A673 (cell line): ENCODE measurements around the gene TANC1. TPM values are rescaled to one million over a fixed set of nuclear protein-coding genes. Genes with fewer than 3 reads are reported as not detected.

Experiments
- BruUV-seq: library from RNA; stranded (reverse); fragments of 400-500 nt; replicated peaks from 2 replicates; lab custom pipeline; 2021; lab: Mats Ljungman, UMichigan
- CTCF ChIA-PET: fragments of 300-600 bp; sonication (Branson Sonifier 250); formaldehyde crosslinking; loops from one replicate; lab custom pipeline; 2022; ENCODE audit warnings: antibody characterized with exemption; lab: Charles Lee
- POLR2A ChIA-PET: fragments of 300-600 bp; sonication (Branson Sonifier 250); formaldehyde crosslinking; loops from one replicate; lab custom pipeline; 2022; ENCODE audit warnings: antibody characterized with exemption; ENCODE audit not compliant: low non-redundant PET; lab: Charles Lee
- DNase-seq: peaks from one replicate; pipeline ENCODE4 v3.0.0-alpha.2; 2015; ENCODE audit warnings: low spot score
- H3K27ac ChIP-seq: fragments of 200-600 bp; sonication (generic); 2 replicates; pipeline ENCODE4 v1.5.1; 2016; ENCODE audit warnings: mixed run types, low read depth, mild to moderate bottlenecking, mixed read lengths, antibody characterized with exemption, low read length; ENCODE audit not compliant: poor library complexity, severe bottlenecking
- H3K27me3 ChIP-seq: fragments of 200-600 bp; sonication (generic); replicated peaks from 2 replicates; pipeline ENCODE4 v1.6.1; 2017; ENCODE audit warnings: mixed run types, low read depth, mild to moderate bottlenecking, mixed read lengths, antibody characterized with exemption, low read length; ENCODE audit not compliant: insufficient read depth, poor library complexity
- H3K36me3 ChIP-seq: fragments of 200-600 bp; sonication (generic); 2 replicates; pipeline ENCODE4 v1.6.1; 2016; ENCODE audit warnings: mixed run types, mild to moderate bottlenecking, mixed read lengths, antibody characterized with exemption, low read length; ENCODE audit not compliant: insufficient read depth, poor library complexity, severe bottlenecking
- H3K4me1 ChIP-seq: fragments of 200-600 bp; sonication (generic); 2 replicates; pipeline ENCODE4 v1.6.1; 2017; ENCODE audit warnings: mixed run types, mild to moderate bottlenecking, mixed read lengths, antibody characterized with exemption, low read length; ENCODE audit not compliant: insufficient read depth, poor library complexity, severe bottlenecking
- H3K4me3 ChIP-seq: fragments of 200-600 bp; sonication (generic); 2 replicates; pipeline ENCODE4 v1.5.1; 2016; ENCODE audit warnings: low read depth, mixed run types, mild to moderate bottlenecking, mixed read lengths, low read length; ENCODE audit not compliant: poor library complexity, severe bottlenecking
- H3K9me3 ChIP-seq: fragments of 200-600 bp; sonication (generic); 2 replicates; pipeline ENCODE4 v1.6.1; 2016; ENCODE audit warnings: mixed run types, low read depth, mild to moderate bottlenecking, mixed read lengths, antibody characterized with exemption, low read length; ENCODE audit not compliant: poor library complexity, severe bottlenecking
- EZH2 ChIP-seq: fragments of 200-600 bp; sonication (generic); IDR thresholded peaks from 2 replicates; pipeline ENCODE4 v1.6.1; 2017; ENCODE audit warnings: borderline replicate concordance, low read depth, mild to moderate bottlenecking, mixed read lengths, antibody characterized with exemption, low read length; ENCODE audit not compliant: poor library complexity, severe bottlenecking
- intact Hi-C: fragments of 100-400 bp; cut with micrococcal nuclease; formaldehyde crosslinking; loops from one replicate; pipeline ENCODE4 v1.10.0; 2022; ENCODE audit not compliant: unreplicated experiment
- total RNA-seq: library from RNA; stranded (reverse); gene quantifications from 2 replicates; pipeline ENCODE4 v1.2.3, GENCODE V29; 2021
- TF ChIP-seq, protein P1 (sequence below): fragments of 300-800, 200-600 bp; sonication (generic); conservative IDR thresholded peaks from 2 replicates; pipeline ENCODE4 v1.5.1; 2017; ENCODE audit warnings: low read depth, mild to moderate bottlenecking, antibody characterized with exemption, low read length, moderate library complexity, mixed read lengths

TANC1 gene
- total RNA-seq, 1 experiment from 2014 or later, result 9.0 TPM

DNA sequence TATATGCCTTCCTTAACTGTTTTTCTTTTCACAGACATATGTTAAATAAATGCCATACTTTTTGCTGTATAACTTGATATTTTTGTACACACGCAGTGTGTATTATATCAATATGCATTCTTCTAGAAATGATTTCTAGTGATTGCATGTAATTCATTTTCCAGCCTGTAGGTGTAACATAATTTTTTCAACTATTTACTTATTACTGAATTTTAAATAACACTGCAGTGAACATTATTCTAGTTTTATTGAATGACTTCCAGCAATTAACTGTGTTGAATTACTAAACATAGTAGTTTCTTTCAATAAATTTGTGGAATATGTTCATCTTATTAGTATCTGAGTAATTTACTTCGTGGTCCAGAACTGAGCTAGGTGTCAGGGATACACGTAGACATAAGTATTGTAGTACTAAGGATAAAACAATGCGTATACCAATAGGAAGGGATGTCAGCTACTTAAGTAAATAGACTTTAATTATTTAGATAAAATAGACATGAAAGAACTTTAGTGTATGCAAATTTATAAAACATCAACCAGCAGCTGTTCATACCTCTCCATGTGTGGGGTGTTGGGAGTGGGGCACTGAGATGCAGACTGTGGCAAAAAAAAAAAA is 28.0 kb downstream of the TANC1 start:
- CTCF ChIA-PET, result no interaction called here
- no peak overlapping the region for H3K27ac ChIP-seq

DNA sequence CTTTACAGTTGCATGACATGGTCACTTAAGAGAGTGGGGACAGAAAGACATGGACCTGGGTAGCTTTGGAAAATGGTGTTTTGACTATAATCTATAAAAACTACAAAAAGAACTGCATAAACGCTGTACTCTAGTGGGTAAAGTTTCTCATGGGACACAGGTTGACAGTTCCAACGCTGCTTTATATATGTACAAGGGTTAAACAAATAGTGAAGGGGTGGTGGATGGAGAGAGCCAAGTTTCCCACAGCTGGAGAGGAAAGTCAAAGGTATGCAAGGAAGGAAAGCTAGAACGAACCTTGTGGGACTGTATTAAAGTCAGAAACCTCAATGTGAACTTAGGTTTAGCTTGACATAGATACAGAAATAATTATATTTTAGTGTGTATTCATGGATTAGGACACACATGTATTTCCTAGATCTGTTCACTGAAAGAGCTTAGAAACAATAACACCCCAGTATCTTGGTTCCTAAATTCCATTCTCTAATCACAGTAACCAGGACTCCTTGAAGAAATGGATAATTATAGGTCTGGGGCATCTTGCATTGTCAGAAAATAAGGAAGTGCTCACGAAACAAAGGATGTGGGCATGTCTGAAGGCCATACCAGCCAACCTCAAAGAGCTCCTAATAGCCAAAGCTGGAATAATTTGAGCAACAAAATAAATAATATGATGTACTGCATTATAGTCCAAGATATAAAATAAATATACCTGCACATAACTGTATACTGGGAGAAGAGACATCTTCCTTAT is 28.8 kb downstream of the TANC1 start:
- H3K4me1 ChIP-seq, result peaks cover 17% of the 10 kb centered on the region
- no peaks in the 10 kb centered on the region for H3K27me3 ChIP-seq
- ChIA-PET CTCF (no interaction called here), POLR2A (no interaction called here)
- TF ChIP-seq, protein P1, sequence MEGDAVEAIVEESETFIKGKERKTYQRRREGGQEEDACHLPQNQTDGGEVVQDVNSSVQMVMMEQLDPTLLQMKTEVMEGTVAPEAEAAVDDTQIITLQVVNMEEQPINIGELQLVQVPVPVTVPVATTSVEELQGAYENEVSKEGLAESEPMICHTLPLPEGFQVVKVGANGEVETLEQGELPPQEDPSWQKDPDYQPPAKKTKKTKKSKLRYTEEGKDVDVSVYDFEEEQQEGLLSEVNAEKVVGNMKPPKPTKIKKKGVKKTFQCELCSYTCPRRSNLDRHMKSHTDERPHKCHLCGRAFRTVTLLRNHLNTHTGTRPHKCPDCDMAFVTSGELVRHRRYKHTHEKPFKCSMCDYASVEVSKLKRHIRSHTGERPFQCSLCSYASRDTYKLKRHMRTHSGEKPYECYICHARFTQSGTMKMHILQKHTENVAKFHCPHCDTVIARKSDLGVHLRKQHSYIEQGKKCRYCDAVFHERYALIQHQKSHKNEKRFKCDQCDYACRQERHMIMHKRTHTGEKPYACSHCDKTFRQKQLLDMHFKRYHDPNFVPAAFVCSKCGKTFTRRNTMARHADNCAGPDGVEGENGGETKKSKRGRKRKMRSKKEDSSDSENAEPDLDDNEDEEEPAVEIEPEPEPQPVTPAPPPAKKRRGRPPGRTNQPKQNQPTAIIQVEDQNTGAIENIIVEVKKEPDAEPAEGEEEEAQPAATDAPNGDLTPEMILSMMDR, result no peak
- no peak for TF ChIP-seq EZH2
- H3K36me3 ChIP-seq, result no peaks in the 10 kb centered on the region
- intact Hi-C loops, result no loop called here
- no peak overlapping the region for H3K4me3 ChIP-seq
- no peaks in the 10 kb centered on the region for H3K9me3 ChIP-seq
- no TSS peak for BruUV-seq
- no peak for DNase-seq
- no peak overlapping the region for H3K27ac ChIP-seq

More for the DNA sequence above, 28.0 kb downstream of the TANC1 start:
- no TSS peak for BruUV-seq
- Histone ChIP-seq H3K36me3 (no peaks in the 10 kb centered on the region), H3K4me3 (no peak overlapping the region), H3K9me3 (no peaks in the 10 kb centered on the region), H3K4me1 (peaks cover 17% of the 10 kb centered on the region), H3K27me3 (no peaks in the 10 kb centered on the region)
- POLR2A ChIA-PET, result no interaction called here
- TF ChIP-seq, protein P1, result peak; percentile 51; the same call in 1 of the 2 replicates
- TF ChIP-seq EZH2, result no peak
- no peak for DNase-seq
- intact Hi-C loops, result no loop called here

DNA sequence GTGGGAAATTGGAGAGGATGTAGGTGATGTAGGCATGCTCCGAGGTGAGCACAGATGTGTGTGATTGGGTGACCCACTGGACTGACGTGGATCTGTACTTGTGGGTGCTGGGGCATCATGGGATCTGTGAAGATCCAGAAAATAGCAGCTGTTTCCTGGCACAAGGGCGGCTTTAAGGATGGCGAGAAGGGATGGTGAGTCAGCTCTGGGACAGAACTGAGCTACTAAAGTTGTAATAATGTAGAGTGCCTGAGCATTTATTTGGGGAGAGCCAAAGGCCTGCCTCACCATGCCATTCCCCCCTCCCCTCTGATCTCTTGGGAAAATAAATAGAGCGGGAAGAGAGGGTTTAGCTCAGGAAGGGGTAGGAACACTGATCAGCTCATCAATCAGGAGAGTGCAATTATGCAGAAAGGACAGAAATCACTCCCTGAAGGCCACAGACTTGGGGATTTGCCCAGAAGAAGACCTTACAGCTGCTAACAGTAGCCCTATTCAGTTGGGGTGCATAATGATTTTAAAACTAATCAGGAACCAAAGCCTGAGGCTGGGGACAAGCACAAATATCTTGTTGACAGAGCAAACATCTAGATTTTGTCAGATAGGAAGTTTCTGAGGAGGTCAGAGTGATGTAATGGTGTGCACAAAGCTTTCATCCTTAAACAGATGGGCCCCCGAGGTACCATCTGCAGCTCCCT is 30.3 kb downstream of the TANC1 start:
- H3K4me3 ChIP-seq, result no peak overlapping the region
- ChIA-PET POLR2A (no interaction called here), CTCF (interaction anchor here (0.6 kb wide), 1 partner anchor 43 kb away, joined by 3 read pairs; no protein-coding TSS in a partner anchor)
- H3K27ac ChIP-seq, result no peak overlapping the region
- no peaks in the 10 kb centered on the region for H3K36me3 ChIP-seq
- H3K27me3 ChIP-seq, result no peaks in the 10 kb centered on the region
- peaks cover 17% of the 10 kb centered on the region for H3K4me1 ChIP-seq
- no peaks in the 10 kb centered on the region for H3K9me3 ChIP-seq
- DNase-seq, result peak; percentile 31
- TF ChIP-seq, protein P1, result no peak
- TF ChIP-seq EZH2, result no peak
- BruUV-seq, result no TSS peak
- intact Hi-C loops, result no loop called here
